Effector CD4-positive, alpha-beta T cell (primary cell): Measurements from ENCODE around the gene CRYL1.
A peak's percentile ranks its signal among the peaks of the same experiment; 100 is the strongest.

Experiments used
- DNase-seq: peaks from one replicate; pipeline ENCODE4 v3.0.0-alpha.2; 2020

The CRYL1 gene

DNA sequence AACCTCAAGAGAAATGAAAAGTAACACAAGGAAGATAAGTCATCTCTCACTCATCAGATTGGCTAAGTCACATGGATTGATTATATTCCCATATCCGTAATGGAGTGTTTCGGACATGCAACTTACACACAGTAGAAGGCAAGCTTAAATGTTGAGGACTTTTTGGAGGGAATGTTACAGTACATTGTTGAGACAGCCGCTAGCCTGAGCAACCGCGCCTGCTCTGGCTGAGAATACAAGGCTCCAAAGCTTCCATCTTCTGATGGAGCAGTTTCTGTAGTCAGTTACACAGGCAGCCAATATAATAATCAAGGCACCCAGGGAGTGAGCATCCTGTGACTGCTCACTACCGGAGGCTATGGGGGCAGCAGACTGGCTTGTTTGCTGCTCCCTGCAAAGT, 1.0 kb upstream of the CRYL1 start:
- DNase-seq, result no peak

DNA sequence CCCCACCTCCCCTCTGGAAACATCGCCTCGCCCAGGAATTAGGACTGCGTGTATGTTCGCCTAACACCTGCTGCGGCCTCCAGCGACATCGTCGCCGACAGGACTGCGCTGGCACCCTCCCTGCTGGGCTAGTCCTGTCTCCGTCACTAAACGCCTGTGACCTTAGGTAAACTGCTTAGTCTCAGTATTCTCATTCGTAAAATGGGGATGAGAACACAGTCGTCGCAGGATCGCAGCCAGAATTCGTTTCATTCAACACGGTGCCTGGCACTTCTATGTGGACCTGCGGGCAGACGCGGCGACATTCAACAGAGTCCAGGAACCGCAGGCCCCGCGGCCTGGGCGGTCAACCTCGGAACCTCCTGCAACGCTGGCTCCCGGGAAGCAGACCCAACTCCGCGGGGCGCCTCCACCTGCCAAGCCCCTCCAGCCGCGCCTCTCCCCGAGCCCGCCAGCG, 485 bp downstream of the CRYL1 start:
- peak; percentile 2 for DNase-seq

GRCh38 chr13:20521364-20522115, 4.1 kb downstream of the CRYL1 start:
- no peak for DNase-seq

- DNase-seq, result no peak
Observed at GRCh38 chr13:20519875-20520274, 5.8 kb downstream of the CRYL1 start.

- no peak for DNase-seq
Observed at GRCh38 chr13:20518660-20519100, 7.0 kb downstream of the CRYL1 start.

DNA sequence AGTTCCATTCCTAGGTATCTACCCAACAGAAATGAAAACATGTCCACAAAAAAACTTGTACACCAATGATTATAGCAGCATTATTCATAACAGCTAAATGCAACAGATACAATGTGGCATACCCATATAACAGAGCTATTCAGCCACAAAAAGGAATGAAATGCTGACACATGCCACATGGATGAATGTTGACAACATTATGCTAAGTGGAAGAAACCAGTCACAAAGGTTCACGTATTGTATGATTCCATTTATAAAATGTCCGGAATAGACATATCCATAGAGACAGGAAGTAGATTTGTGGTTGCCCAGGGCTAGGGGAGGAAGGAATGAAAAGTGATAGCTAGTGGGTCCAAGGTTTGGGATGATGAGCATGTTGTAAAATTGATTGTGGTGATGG, 10.8 kb downstream of the CRYL1 start:
- no peak for DNase-seq

- no peak for DNase-seq
Observed at GRCh38 chr13:20513466-20513995, 12.1 kb downstream of the CRYL1 start.

GRCh38 chr13:20512042-20512683, 13.5 kb downstream of the CRYL1 start:
- DNase-seq, result no peak

DNA sequence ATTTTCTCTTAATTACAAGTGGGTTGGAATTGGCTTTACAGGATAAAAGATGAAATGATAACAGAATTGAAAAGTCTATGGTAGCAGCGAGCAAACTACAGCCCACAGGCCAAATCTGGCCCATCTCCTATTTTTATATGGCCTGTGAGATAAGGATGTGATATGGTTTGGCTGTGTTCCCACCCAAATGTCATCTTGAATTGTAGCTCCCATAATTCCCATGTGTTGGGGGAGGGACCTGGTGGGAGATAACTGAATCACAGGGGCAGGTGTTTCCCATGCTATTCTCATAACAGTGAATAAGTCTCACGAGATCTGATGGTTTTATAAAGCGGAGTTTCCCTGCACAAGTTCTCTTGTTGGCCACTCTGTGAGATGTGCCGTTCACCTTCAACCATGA, 19.0 kb downstream of the CRYL1 start:
- DNase-seq, result no peak

GRCh38 chr13:20505405-20506366, 20.0 kb downstream of the CRYL1 start:
- no peak for DNase-seq

DNA sequence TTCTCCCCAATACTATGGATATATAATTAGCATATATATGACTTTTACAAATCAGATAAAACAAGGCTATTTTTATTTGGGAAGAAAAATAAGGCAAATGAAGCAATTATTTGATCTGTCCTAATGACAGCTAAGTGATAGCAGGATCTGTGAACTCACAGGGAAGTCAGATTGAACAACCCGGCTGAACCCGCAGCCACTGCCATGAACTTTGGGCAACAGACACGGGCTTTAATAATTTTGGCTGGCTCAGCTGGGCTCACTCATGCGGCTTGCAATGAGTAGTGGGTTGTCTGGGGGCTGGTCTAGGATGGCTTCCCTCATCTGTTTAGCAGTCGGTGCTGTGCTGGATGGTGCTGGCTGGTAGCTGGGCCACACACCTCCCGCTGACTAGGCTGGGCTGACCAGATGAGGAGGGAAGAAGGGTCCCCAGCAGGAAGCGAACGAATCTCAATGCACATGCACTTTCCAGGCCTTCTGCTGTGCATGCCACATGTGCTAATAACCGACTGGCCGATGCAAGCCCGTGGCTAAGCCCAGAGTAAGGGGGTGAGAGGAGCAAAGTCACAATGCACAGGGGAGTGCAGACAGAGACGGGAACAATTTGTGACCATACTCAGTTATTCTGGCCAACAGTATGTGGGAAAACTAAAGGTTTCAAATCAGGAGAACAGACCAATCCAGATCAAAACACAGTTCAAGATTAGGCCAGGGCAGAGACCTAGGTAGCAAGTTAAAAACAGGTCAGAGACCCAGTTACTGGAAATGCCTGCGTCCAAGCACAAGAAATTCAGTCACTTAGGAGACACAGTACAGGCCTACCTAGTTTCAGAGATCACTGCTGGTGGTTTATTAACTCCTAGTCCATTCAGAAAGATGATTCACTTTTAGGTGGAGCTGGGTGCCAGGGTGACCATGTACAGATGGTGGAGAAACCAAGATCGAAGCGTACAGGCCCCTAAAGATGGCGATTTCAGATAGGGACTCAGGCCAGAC, 22.3 kb downstream of the CRYL1 start:
- no peak for DNase-seq

- no peak for DNase-seq
Observed at GRCh38 chr13:20501592-20501991, 24.1 kb downstream of the CRYL1 start.

- DNase-seq, result no peak
Observed at GRCh38 chr13:20501120-20501519, 24.5 kb downstream of the CRYL1 start.

DNA sequence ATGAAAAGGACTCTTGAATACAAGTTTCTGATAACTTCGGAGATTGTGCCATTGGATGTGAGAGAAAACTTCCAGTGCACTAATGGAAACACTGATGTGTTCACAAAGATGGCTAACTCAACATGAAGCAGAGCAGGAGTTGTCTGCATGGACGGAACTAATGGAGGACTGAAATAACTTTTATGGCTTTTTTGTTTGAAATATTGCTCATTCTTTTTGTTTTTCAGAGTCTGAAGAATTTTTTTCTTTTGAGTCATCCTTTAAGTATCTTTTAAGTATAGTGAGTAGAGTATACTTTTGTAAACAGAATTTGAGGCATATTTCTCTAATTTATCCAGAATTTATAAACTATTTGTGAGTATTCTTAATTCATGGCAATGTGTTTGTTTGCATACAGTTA, 25.7 kb downstream of the CRYL1 start:
- no peak for DNase-seq

GRCh38 chr13:20498659-20499058, 27.0 kb downstream of the CRYL1 start:
- no peak for DNase-seq

- DNase-seq, result no peak
Observed at GRCh38 chr13:20498129-20498528, 27.5 kb downstream of the CRYL1 start.

DNA sequence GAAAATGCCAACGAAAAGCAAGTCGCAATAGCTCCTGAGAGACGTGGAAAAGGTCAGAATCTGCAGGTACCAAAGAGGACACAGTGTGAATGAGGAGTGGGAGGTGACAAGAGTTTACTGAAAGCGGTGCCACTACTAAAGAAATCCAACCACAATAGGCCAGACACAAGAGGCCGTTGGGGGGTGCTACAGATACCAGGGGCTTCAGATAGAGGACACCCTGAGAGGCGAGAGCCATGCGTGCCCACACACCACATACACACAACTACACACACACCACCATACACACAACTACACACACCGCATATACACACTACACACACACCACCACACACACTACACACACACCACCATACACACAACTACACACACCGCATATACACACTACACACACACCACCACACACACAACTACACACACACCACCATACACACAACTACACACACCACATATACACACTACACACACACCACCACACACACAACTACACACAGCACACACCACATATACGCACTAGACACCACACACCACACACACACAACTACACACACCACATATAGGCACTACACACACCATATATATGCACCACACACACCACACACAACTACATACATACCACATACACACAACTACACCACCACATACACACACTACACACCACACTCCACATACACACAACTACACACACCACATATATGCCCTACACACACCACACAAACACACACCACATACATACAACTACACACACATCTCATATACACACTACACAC, 28.5 kb downstream of the CRYL1 start:
- no peak for DNase-seq

DNA sequence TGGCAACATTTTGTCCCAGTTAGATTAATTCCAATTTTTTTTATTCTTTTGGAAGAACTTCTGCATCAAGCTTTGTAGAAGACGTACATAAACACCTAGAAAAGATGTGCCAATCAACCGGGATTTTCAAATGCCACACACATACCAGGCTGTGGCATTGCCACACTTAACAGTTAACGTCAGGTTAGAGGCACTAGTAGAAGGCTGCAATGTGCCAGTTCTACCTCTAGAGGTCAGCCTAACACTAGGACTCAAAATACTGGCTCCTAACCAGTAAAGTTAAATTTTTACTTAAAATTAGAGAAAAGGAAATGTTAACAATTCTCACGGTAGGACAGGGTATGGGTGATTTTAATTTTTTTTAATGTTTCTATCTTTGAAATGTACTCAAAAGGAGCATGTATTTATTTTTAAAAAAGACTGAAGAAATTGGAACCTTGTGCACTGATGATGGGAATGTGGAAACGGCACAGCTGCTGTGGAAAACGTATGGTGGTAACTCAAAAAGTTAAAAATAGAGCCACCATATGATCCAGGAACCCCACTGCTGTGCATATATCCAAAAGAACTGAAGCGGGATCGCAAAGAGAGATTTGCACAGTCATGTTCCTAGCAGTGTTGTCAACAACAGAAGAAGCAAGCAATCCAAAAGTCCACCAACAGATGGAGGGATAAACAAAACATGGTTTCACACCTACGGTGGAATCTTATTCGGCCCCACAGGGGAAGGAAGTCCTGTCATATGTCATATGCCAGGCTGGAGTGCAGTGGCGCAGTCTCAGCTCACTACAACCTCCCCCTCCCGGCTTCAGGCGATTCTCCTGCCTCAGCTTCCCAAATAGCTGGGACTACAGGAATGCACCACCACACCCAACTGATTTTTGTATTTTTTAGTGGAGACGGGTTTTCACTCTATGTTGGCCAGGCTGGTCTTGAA, 30.3 kb downstream of the CRYL1 start:
- peak; percentile 53 for DNase-seq

- DNase-seq, result no peak
Observed at GRCh38 chr13:20494656-20495055, 31.0 kb downstream of the CRYL1 start.

- peak; percentile 23 for DNase-seq
Observed at GRCh38 chr13:20492641-20493040, 33.0 kb downstream of the CRYL1 start.
